Uterus (tissue), 2 donors: ENCODE results near the gene NAV2.

Source experiments
- POLR2A ChIP-seq, 2 donors: fragments of 450-650 bp; IDR thresholded peaks; one replicate each; pipeline ENCODE4 v1.6.1; 2016; ENCODE audit warnings: antibody characterized with exemption in 2 of 2, mild to moderate bottlenecking in 1 of 2, moderate library complexity in 1 of 2
- TF ChIP-seq, protein P1 (sequence below), 4 experiments: fragments of 200-600 bp in 2 of 4; fragments of 450-650 bp in 2 of 4; sonication (generic) in 2 of 4; IDR thresholded peaks; one replicate each; pipeline ENCODE4 v1.5.1; 2016 to 2019; ENCODE audit warnings: antibody characterized with exemption in 4 of 4, mild to moderate bottlenecking in 2 of 4, moderate library complexity in 1 of 4

DNA sequence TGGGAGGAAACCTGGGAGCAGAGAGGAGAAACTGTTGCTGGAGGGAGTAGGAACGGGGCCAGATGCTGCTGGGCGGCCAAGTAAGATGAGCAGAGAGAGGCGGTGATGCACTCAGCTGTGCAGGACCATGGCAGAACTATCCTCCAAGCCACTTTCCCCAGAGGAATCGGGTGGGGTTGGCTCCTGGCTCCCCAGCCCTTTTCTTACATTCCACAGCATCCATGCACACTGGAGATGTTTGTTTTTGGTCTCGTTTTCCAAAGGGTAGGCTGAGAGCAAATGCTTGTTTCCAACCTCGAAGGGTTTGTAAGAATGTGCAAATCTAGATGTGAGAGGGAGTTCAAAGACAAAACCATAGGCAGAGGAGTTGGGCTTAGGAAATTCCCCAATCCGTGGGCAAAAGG is 374.5 kb downstream of the NAV2 start:
- TF ChIP-seq, protein P1, sequence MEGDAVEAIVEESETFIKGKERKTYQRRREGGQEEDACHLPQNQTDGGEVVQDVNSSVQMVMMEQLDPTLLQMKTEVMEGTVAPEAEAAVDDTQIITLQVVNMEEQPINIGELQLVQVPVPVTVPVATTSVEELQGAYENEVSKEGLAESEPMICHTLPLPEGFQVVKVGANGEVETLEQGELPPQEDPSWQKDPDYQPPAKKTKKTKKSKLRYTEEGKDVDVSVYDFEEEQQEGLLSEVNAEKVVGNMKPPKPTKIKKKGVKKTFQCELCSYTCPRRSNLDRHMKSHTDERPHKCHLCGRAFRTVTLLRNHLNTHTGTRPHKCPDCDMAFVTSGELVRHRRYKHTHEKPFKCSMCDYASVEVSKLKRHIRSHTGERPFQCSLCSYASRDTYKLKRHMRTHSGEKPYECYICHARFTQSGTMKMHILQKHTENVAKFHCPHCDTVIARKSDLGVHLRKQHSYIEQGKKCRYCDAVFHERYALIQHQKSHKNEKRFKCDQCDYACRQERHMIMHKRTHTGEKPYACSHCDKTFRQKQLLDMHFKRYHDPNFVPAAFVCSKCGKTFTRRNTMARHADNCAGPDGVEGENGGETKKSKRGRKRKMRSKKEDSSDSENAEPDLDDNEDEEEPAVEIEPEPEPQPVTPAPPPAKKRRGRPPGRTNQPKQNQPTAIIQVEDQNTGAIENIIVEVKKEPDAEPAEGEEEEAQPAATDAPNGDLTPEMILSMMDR (IDR thresholded peaks at IDR 0.05) = no peak
- TF ChIP-seq POLR2A (IDR thresholded peaks at IDR 0.05) = no peak
